ENCODE measurements around the gene PGR. TPM values are rescaled to one million over a fixed set of nuclear protein-coding genes. Genes with fewer than 3 reads are reported as not detected.

The PGR gene
- total and polyA plus RNA-seq, 2 donors from 2014 or later: 0.60 to 1.3 TPM

- no peak overlapping the region for H3K27ac ChIP-seq (ENCODE audit: low read depth in 2 of 2, low read length in 2 of 2)
- FAIRE-seq (no peak), DNase-seq (no peak)
- intact Hi-C loops (cut with DNase I): no loop called here
- H3K27me3 ChIP-seq (ENCODE audit: control insufficient read depth, insufficient read depth, low read length): no peaks in the 10 kb centered on the region
- no peaks in the 10 kb centered on the region for H3K4me1 ChIP-seq (ENCODE audit: control insufficient read depth in 2 of 3, insufficient read depth in 2 of 3, low read depth in 1 of 3, low read length in 3 of 3)
- H3K36me3 ChIP-seq (ENCODE audit: control insufficient read depth in 2 of 3, insufficient read depth in 3 of 3, low read length in 3 of 3): no peaks in the 10 kb centered on the region
- no peak for TF ChIP-seq CTCF (IDR thresholded peaks at IDR 0.05; ENCODE audit: borderline replicate concordance, extremely low read depth, insufficient read depth)
- no peak overlapping the region for H3K9ac ChIP-seq (ENCODE audit: low read length in 3 of 3)
- no peak overlapping the region for H3K4me3 ChIP-seq (ENCODE audit: low read length in 3 of 3)
- peaks cover 0 to under 1% (median 0%) of the 10 kb centered on the region in 3 donors for H3K9me3 ChIP-seq (ENCODE audit: control insufficient read depth in 2 of 3, insufficient read depth in 1 of 3, low read length in 3 of 3)
Measured at GRCh38 chr11:101104716-101105115, 24.9 kb downstream of the PGR start.

GRCh38 chr11:101103433-101103832 is 26.2 kb downstream of the PGR start:
- intact Hi-C loops (cut with DNase I): no loop called here
- FAIRE-seq: no peak

GRCh38 chr11:101100601-101101000 is 29.0 kb downstream of the PGR start:
- H3K9me3 ChIP-seq (ENCODE audit: control insufficient read depth in 2 of 3, insufficient read depth in 1 of 3, low read length in 3 of 3): no peaks in the 10 kb centered on the region
- H3K36me3 ChIP-seq (ENCODE audit: control insufficient read depth in 2 of 3, insufficient read depth in 3 of 3, low read length in 3 of 3): no peaks in the 10 kb centered on the region
- FAIRE-seq: no peak
- H3K4me3 ChIP-seq (ENCODE audit: low read length in 3 of 3): no peak overlapping the region
- TF ChIP-seq CTCF (IDR thresholded peaks at IDR 0.05; ENCODE audit: borderline replicate concordance, extremely low read depth, insufficient read depth): no peak
- no peaks in the 10 kb centered on the region for H3K4me1 ChIP-seq (ENCODE audit: control insufficient read depth in 2 of 3, insufficient read depth in 2 of 3, low read depth in 1 of 3, low read length in 3 of 3)
- no peaks in the 10 kb centered on the region for H3K27me3 ChIP-seq (ENCODE audit: control insufficient read depth, insufficient read depth, low read length)
- H3K27ac ChIP-seq (ENCODE audit: low read depth in 2 of 2, low read length in 2 of 2): no peak overlapping the region
- no peak overlapping the region for H3K9ac ChIP-seq (ENCODE audit: low read length in 3 of 3)
- intact Hi-C loops (cut with DNase I): no loop called here
- DNase-seq: no peak

More at GRCh38 chr11:101103433-101103832, 26.2 kb downstream of the PGR start:
- no peaks in the 10 kb centered on the region for H3K27me3 ChIP-seq (ENCODE audit: control insufficient read depth, insufficient read depth, low read length)
- H3K9me3 ChIP-seq (ENCODE audit: control insufficient read depth in 2 of 3, insufficient read depth in 1 of 3, low read length in 3 of 3): no peaks in the 10 kb centered on the region
- DNase-seq: no peak
- H3K9ac ChIP-seq (ENCODE audit: low read length in 3 of 3): no peak overlapping the region
- H3K4me3 ChIP-seq (ENCODE audit: low read length in 3 of 3): no peak overlapping the region
- no peak for TF ChIP-seq CTCF (IDR thresholded peaks at IDR 0.05; ENCODE audit: borderline replicate concordance, extremely low read depth, insufficient read depth)
- H3K4me1 ChIP-seq (ENCODE audit: control insufficient read depth in 2 of 3, insufficient read depth in 2 of 3, low read depth in 1 of 3, low read length in 3 of 3): no peaks in the 10 kb centered on the region
- no peak overlapping the region for H3K27ac ChIP-seq (ENCODE audit: low read depth in 2 of 2, low read length in 2 of 2)
- no peaks in the 10 kb centered on the region for H3K36me3 ChIP-seq (ENCODE audit: control insufficient read depth in 2 of 3, insufficient read depth in 3 of 3, low read length in 3 of 3)

All from kidney (tissue), 14 donors.